Measurements from ENCODE around the gene EPHB1.

DNA sequence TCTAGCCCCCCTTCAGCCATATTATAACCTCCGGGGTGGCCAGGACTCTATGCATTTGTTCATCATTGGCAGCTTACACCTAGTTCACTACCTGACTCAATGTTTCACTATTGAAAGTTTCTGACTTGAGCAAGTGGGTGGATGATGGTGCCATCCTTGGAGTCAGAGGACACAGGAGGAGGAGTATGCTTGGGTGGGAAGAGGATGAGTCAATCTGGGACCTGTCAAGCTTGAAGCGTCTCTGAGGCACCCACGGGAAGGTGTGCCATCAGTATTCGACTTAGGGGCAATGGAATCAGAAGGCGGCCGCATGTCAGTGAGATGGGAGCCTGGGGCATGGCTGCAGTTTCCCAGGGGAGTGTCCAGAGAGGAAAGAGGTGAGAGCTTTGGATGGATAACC lies 133.3 kb downstream of the EPHB1 start:
- no peak for TF ChIP-seq EZH2 (IDR thresholded peaks at IDR 0.05)
- no peak for TF ChIP-seq POLR2AphosphoS5 (IDR thresholded peaks at IDR 0.05; ENCODE audit: borderline replicate concordance, low read depth, low read length)
- no peak for TF ChIP-seq FOXP2 (optimal IDR thresholded peaks at IDR 0.05; ENCODE audit: control extremely low read depth, extremely low read length, insufficient read depth)
